H9 (cell line): ENCODE data around the gene PSMD1. TPM values are rescaled to one million over a fixed set of nuclear protein-coding genes. Genes with fewer than 3 reads are reported as not detected.

ENCODE experiments used
- DNase-seq: peaks from one replicate; pipeline ENCODE4 v3.0.0-alpha.2; 2017
- H2AFZ ChIP-seq: one replicate; pipeline ENCODE4 v1.6.1; 2013; ENCODE audit warnings: mild to moderate bottlenecking, low read length, control low read depth, moderate library complexity
- H2AK5ac ChIP-seq: 2 replicates; pipeline ENCODE4 v1.6.1; 2013; ENCODE audit warnings: low read length, control low read depth, mixed read lengths; ENCODE audit not compliant: insufficient read length
- H2BK120ac ChIP-seq: one replicate; pipeline ENCODE4 v1.6.1; 2013; ENCODE audit warnings: low read depth, mild to moderate bottlenecking, low read length, control low read depth, inconsistent platforms; ENCODE audit not compliant: poor library complexity, severe bottlenecking
- H2BK12ac ChIP-seq: 2 replicates; pipeline ENCODE4 v1.6.1; 2013; ENCODE audit warnings: low read length, control low read depth, mixed read lengths, low read depth; ENCODE audit not compliant: insufficient read length
- H2BK15ac ChIP-seq: 2 replicates; pipeline ENCODE4 v1.6.1; 2013; ENCODE audit warnings: low read depth, low read length, control low read depth
- H2BK20ac ChIP-seq: one replicate; pipeline ENCODE4 v1.6.1; 2013; ENCODE audit warnings: low read depth, mild to moderate bottlenecking, low read length, control low read depth, inconsistent platforms; ENCODE audit not compliant: poor library complexity, severe bottlenecking
- H2BK5ac ChIP-seq: 2 replicates; pipeline ENCODE4 v1.6.1; 2013; ENCODE audit warnings: low read length, control low read depth, mixed read lengths; ENCODE audit not compliant: insufficient read length
- H3K14ac ChIP-seq: 2 replicates; pipeline ENCODE4 v1.6.1; 2013; ENCODE audit warnings: low read length, control low read depth; ENCODE audit not compliant: insufficient read depth
- H3K18ac ChIP-seq: 2 replicates; pipeline ENCODE4 v1.6.1; 2013; ENCODE audit warnings: low read depth, mild to moderate bottlenecking, mixed read lengths, low read length, control low read depth; ENCODE audit not compliant: insufficient read length
- H3K23ac ChIP-seq: 2 replicates; pipeline ENCODE4 v1.6.1; 2013; ENCODE audit warnings: low read length, control low read depth, mixed read lengths, low read depth; ENCODE audit not compliant: insufficient read length
- H3K23me2 ChIP-seq: 2 replicates; pipeline ENCODE4 v1.6.1; 2013; ENCODE audit warnings: low read depth, mild to moderate bottlenecking, mixed read lengths, low read length, control low read depth; ENCODE audit not compliant: insufficient read length, poor library complexity, severe bottlenecking
- H3K27ac ChIP-seq: 2 replicates; pipeline ENCODE4 v1.5.1; 2013; ENCODE audit warnings: low read length, control low read depth, mixed read lengths, low read depth; ENCODE audit not compliant: insufficient read length
- H3K27me3 ChIP-seq: 2 replicates; pipeline ENCODE4 v1.6.1; 2013; ENCODE audit warnings: low read length, control low read depth, inconsistent platforms; ENCODE audit not compliant: insufficient read depth
- H3K4ac ChIP-seq: 2 replicates; pipeline ENCODE4 v1.6.1; 2013; ENCODE audit warnings: low read depth, mild to moderate bottlenecking, control low read depth, inconsistent platforms, low read length, moderate library complexity
- H3K4me1 ChIP-seq: 2 replicates; pipeline ENCODE4 v1.6.1; 2013; ENCODE audit warnings: low read length, control low read depth, inconsistent platforms; ENCODE audit not compliant: insufficient read depth
- H3K4me2 ChIP-seq: 2 replicates; pipeline ENCODE4 v1.6.1; 2013; ENCODE audit warnings: low read length, control low read depth, mixed read lengths; ENCODE audit not compliant: insufficient read length, insufficient read depth
- H3K56ac ChIP-seq: 2 replicates; pipeline ENCODE4 v1.6.1; 2013; ENCODE audit warnings: low read depth, mild to moderate bottlenecking, mixed read lengths, low read length, control low read depth; ENCODE audit not compliant: insufficient read length
- H3K79me1 ChIP-seq: 2 replicates; pipeline ENCODE4 v1.6.1; 2013; ENCODE audit warnings: low read depth, mild to moderate bottlenecking, moderate library complexity, low read length, control low read depth, inconsistent platforms; ENCODE audit not compliant: insufficient read depth, poor library complexity, severe bottlenecking
- H3K79me2 ChIP-seq: 2 replicates; pipeline ENCODE4 v1.6.1; 2013; ENCODE audit warnings: low read length, control low read depth, inconsistent platforms; ENCODE audit not compliant: insufficient read depth
- H3K9ac ChIP-seq: 2 replicates; pipeline ENCODE4 v1.6.1; 2013; ENCODE audit warnings: low read length, control low read depth, mixed read lengths; ENCODE audit not compliant: insufficient read length; ENCODE audit errors: extremely low read depth
- H3K9me3 ChIP-seq: one replicate; pipeline ENCODE4 v1.6.1; 2013; ENCODE audit warnings: low read depth, low read length, inconsistent platforms; ENCODE audit not compliant: control insufficient read depth
- H3T11ph ChIP-seq: one replicate; pipeline ENCODE4 v1.6.1; 2013; ENCODE audit warnings: mild to moderate bottlenecking, low read length, control low read depth, inconsistent platforms
- H4K20me1 ChIP-seq: one replicate; pipeline ENCODE4 v1.6.1; 2013; ENCODE audit not compliant: control insufficient read depth, insufficient read length, insufficient read depth
- H4K5ac ChIP-seq: 2 replicates; pipeline ENCODE4 v1.6.1; 2013; ENCODE audit warnings: low read depth, mild to moderate bottlenecking, mixed read lengths, low read length, control low read depth; ENCODE audit not compliant: insufficient read length
- H4K8ac ChIP-seq: replicated peaks from 2 replicates; pipeline ENCODE4 v1.6.1; 2013; ENCODE audit warnings: low read length, control low read depth, mixed read lengths, low read depth; ENCODE audit not compliant: insufficient read length
- H4K91ac ChIP-seq: 2 replicates; pipeline ENCODE4 v1.6.1; 2013; ENCODE audit warnings: low read depth, mild to moderate bottlenecking, moderate library complexity, mixed read lengths, low read length, control low read depth; ENCODE audit not compliant: insufficient read length
- H3K27ac Mint-ChIP-seq, 3 experiments: 2 replicates in 2 of 3; 3 replicates in 1 of 3; pipeline ENCODE4 v1.8.0; 2020 to 2021; ENCODE audit warnings: mixed read lengths in 3 of 3, mild to moderate bottlenecking in 1 of 3, moderate library complexity in 1 of 3
- H3K27me3 Mint-ChIP-seq: 2 replicates; pipeline ENCODE4 v1.8.0; 2021; ENCODE audit warnings: low read depth, mild to moderate bottlenecking, moderate library complexity, mixed read lengths
- H3K36me3 Mint-ChIP-seq, 3 experiments: 2 replicates in 2 of 3; 3 replicates in 1 of 3; pipeline ENCODE4 v1.8.0; 2020 to 2021; ENCODE audit warnings: low read depth in 3 of 3, mixed read lengths in 3 of 3; ENCODE audit not compliant: insufficient read depth in 1 of 3
- H3K4me1 Mint-ChIP-seq, 2 experiments: 2 replicates each; pipeline ENCODE4 v1.8.0; 2020; ENCODE audit warnings: mixed read lengths in 2 of 2
- H3K4me3 Mint-ChIP-seq, 2 experiments: 2 replicates in 1 of 2; 3 replicates in 1 of 2; pipeline ENCODE4 v1.8.0; 2020 to 2021; ENCODE audit warnings: mild to moderate bottlenecking in 2 of 2, mixed read lengths in 2 of 2, moderate library complexity in 1 of 2
- H3K9me3 Mint-ChIP-seq, 2 experiments: 2 replicates in 1 of 2; 3 replicates in 1 of 2; pipeline ENCODE4 v1.8.0; 2020; ENCODE audit warnings: mild to moderate bottlenecking in 2 of 2, mixed read lengths in 2 of 2, moderate library complexity in 1 of 2
- WGBS: extraction: QIAGEN DNeasy Blood & Tissue Kit; methylation state at CpG from one replicate; pipeline ENCODE4 v1.1.7; 2013; ENCODE audit warnings: missing lambda C conversion rate, low lambda C conversion rate, mixed read lengths; ENCODE audit not compliant: insufficient read length; ENCODE audit errors: extremely low coverage; 5-methylcytosine and 5-hydroxymethylcytosine counted together
- total RNA-seq: library from RNA; stranded (reverse); gene quantifications from 2 replicates; pipeline ENCODE4 v1.2.1, GENCODE V29; 2021
- TF ChIP-seq, protein P1 (sequence below): fragments of 200-600 bp; sonication (generic); conservative IDR thresholded peaks from 3 replicates; pipeline ENCODE4 v1.8.0; 2021; ENCODE audit warnings: antibody characterized with exemption, mild to moderate bottlenecking

Gene PSMD1
- total RNA-seq, 1 experiment from 2014 or later = 166 TPM

DNA sequence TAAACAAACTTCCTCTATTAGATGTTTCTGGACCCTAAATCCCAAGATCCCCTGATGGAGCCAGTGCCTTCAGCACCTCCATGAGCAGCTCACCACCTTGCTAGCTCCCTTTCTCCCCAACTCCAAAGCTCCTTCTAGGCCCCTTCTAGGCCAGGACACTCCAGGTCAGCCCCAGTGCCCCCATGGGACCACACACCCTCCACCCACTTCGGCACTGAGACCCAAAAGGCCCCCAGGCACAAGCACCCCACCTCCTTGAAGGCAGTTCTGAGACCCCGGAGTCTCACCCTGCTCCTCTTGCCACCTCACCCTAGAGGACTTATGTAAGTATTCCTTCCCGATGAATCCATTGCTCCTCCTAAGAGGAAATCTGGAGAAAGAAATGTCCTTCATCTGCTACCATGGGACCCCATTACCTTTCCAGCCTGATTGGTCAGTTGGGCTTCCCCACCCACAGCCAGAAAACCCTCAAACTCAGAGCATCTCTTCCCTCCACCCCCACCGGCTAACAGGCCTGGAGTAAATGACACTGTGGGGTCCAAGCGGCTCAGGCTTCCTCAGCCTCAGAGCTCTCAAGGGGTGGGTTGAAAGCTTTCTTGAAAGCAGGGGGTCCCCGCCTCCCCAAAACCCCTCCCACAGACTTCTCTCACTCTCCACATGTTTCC, 132.0 kb downstream of the PSMD1 start:
- no peak for DNase-seq
- TF ChIP-seq, protein P1, sequence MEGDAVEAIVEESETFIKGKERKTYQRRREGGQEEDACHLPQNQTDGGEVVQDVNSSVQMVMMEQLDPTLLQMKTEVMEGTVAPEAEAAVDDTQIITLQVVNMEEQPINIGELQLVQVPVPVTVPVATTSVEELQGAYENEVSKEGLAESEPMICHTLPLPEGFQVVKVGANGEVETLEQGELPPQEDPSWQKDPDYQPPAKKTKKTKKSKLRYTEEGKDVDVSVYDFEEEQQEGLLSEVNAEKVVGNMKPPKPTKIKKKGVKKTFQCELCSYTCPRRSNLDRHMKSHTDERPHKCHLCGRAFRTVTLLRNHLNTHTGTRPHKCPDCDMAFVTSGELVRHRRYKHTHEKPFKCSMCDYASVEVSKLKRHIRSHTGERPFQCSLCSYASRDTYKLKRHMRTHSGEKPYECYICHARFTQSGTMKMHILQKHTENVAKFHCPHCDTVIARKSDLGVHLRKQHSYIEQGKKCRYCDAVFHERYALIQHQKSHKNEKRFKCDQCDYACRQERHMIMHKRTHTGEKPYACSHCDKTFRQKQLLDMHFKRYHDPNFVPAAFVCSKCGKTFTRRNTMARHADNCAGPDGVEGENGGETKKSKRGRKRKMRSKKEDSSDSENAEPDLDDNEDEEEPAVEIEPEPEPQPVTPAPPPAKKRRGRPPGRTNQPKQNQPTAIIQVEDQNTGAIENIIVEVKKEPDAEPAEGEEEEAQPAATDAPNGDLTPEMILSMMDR = no peak
- no peak overlapping the region for H4K5ac ChIP-seq
- H2BK15ac ChIP-seq = no peak overlapping the region
- H3K4ac ChIP-seq = no peak overlapping the region
- no peaks in the 10 kb centered on the region for H3K79me1 ChIP-seq
- no peak overlapping the region for H3K27ac ChIP-seq
- no peak overlapping the region for H2BK12ac ChIP-seq
- H3K9me3 Mint-ChIP-seq = no peaks in the 10 kb centered on the region
- no peak overlapping the region for H2AK5ac ChIP-seq
- no peaks in the 10 kb centered on the region for H3K27me3 ChIP-seq
- no peak overlapping the region for H2BK120ac ChIP-seq
- H3K27ac Mint-ChIP-seq = no peak overlapping the region; a peak in 2 of 7 replicates
- no peaks in the 10 kb centered on the region for H3K23me2 ChIP-seq
- no peak overlapping the region for H3K56ac ChIP-seq
- H4K20me1 ChIP-seq = no peaks in the 10 kb centered on the region
- no peak overlapping the region for H3K23ac ChIP-seq
- H3K4me1 Mint-ChIP-seq = peaks cover 15 to 33% of the 10 kb centered on the region in 2 experiments
- no peak overlapping the region for H4K8ac ChIP-seq
- no peak overlapping the region for H2BK20ac ChIP-seq
- no peak overlapping the region for H4K91ac ChIP-seq
- no peak overlapping the region for H3K18ac ChIP-seq
- no CpG with 5 or more reads among the region's 6 CpGs for WGBS
- no peak overlapping the region for H2BK5ac ChIP-seq
- H3K4me2 ChIP-seq = no peak overlapping the region
- no peak overlapping the region for H3K4me3 Mint-ChIP-seq
- peaks cover 4% of the 10 kb centered on the region; the same call in 1 of the 2 replicates for H3K4me1 ChIP-seq
- H3K79me2 ChIP-seq = no peaks in the 10 kb centered on the region
- no peaks in the 10 kb centered on the region for H3K36me3 Mint-ChIP-seq
- no peak overlapping the region for H3T11ph ChIP-seq
- H3K9ac ChIP-seq = no peak overlapping the region
- no peaks in the 10 kb centered on the region; the same call in none of the 2 replicates for H3K27me3 Mint-ChIP-seq
- H2AFZ ChIP-seq = no peak overlapping the region
- no peaks in the 10 kb centered on the region for H3K9me3 ChIP-seq
- H3K14ac ChIP-seq = no peak overlapping the region
